ENCODE data around the gene DLL4.

Gene DLL4

GRCh38 chr15:40906991-40907802 lies 21.9 kb upstream of the DLL4 start:
- peak; percentile 63 for DNase-seq

DNA sequence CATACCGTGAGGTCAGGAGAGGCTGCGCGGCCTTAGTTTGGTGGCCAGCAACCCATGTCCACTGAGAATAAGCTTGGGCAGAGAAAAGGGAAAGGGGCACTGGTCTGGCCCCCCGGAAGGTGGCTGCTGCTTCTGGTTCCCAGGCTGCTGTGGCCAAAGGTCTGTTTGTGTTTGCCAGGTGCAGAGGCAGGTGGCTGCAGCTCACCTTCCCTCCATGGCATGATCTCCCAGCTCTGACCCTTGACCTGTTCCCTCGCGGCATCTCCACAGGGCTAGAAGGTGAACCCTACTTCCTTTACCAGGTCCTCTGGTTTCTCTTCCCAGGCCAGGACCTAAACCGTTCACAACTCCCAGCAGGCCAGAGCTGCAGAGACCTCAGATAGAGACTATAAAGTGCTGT lies 21.0 kb upstream of the DLL4 start:
- DNase-seq: no peak

DNA sequence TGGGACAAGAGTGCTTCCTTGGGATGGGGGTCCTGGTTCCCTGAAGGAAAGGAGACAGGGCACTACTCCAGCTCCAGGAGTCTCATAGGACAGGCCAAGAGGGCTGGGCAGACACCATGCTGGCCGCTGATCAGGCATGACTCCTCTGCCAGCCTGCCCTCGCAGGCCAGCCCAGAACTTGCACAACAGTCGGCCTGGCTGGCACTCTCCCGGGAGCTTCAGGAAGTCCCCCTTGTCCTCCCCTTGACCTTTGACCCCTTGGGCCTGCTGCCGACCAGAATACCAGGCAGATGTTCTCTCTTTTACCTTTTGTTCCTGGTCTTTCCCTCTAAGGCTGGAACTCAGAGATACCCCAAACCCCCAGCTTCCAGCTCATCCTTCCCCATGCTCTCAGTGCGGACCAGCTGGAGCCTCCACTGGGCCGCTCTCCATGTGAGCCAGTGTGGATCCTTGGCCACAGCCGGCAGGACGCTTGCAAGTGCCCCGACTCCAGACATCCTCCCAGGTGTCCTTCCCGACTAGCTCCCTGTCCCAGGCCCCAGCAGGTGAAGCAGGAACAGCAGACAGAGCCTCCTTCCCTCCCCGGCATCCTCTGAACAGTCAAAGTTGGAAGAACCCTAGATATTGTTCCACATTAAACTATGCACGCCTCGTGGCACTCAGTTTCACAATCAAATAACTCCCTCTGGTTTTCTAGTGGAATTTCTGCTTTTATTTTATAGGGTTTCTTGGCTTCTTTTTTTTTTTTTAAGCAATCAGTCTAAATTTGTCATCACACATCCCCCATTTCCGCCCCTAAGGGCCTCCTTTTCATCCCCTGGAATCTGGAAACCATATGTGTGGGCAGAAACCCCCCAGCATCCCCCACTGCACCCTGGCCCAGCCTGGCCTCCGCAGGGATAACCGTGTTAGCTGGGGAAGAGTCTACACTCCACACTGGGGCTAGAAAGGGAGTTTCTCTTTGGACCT lies 19.2 kb upstream of the DLL4 start:
- no peak for DNase-seq

DNA sequence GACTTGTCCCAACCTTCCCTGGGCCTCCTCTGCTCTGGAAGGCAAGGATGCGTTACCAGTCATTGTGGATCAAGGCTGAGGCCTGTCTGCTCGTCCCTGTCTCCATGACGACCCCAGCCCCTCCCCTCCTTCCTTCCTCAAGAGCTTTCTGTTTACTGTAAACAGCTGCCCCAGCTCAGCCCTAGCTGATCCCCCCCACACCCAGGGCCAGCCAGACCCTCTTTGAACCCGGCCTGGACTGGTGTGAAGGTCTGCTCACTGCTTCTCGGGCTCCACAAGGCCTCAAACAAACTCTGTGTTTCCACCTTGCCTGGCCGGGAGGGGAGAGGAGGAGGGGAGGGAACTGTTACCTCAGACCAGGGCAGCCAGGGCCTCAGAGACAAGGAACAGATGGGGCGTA lies 18.0 kb upstream of the DLL4 start:
- DNase-seq: no peak

- DNase-seq: no peak
Measured at GRCh38 chr15:40911693-40912092, 17.4 kb upstream of the DLL4 start.

DNA sequence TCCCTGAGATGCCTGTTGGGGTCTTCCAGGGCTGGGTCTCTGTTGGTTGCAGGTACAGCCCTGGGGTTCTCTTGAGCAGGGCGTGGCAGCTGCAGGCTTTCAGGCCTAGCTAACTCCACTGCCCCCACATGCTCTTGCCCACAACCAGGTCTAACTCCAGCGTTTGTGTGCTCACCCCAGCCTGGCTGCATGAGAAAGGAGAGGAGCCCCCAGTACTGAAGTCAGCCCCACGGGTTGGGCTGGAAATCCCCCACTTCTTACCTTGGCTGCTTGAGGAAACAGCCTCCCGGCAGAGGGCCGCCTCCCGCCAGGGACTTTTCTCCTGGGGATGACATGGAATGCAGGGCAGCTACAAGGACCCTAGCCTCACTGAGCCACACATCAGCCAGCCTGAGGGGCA lies 16.7 kb upstream of the DLL4 start:
- no peak for DNase-seq

DNA sequence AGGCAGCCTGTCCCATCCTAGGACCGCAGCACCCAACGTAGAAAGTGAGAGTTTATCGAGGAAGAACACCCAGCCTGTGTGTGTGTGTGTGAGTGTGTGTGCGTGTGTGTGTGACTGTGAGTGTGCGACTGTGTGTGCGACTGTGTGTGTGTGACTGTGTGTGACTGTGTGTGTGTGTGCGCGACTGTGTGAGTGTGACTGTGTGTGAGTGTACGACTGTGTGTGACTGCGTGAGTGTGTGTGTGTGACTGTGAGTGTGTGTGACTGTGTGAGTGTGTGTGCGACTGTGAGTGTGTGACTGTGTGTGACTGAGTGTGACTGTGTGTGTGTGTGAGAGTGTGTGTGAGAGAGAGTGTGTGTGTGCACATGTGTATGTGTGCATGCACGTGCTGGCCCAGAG lies 15.1 kb upstream of the DLL4 start:
- no peak for DNase-seq

GRCh38 chr15:40914486-40914885 lies 14.7 kb upstream of the DLL4 start:
- DNase-seq: no peak

DNA sequence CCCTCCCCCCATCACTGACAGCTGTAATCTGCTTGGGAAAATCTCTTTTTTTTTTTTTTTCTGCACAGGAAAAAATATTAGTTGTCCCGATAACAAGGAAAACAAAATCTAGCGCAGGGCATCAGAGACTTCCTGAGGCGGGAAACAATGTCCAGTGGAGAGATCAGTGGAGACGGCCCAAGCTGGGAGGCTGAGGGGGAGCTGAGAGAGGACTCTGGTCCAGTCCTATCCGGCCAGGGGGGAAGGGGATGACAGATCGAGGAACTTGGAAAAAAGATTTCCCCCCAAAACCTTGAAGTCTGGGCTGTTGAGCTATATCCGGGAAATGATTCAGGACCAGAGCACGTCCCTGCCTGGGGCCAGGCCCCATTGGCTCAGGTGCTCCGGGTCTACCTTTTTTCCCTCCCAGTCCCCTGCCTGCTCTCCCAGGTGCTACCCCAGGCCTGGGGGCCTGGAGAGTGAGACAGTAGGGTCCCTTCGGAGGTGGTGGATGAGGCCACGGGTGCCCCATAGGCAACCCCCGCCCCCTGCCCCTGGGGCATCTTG lies 14.0 kb upstream of the DLL4 start:
- DNase-seq: no peak

- DNase-seq: no peak
Measured at GRCh38 chr15:40915679-40916078, 13.5 kb upstream of the DLL4 start.

- DNase-seq: no peak
Measured at GRCh38 chr15:40917585-40917984, 11.6 kb upstream of the DLL4 start.

DNA sequence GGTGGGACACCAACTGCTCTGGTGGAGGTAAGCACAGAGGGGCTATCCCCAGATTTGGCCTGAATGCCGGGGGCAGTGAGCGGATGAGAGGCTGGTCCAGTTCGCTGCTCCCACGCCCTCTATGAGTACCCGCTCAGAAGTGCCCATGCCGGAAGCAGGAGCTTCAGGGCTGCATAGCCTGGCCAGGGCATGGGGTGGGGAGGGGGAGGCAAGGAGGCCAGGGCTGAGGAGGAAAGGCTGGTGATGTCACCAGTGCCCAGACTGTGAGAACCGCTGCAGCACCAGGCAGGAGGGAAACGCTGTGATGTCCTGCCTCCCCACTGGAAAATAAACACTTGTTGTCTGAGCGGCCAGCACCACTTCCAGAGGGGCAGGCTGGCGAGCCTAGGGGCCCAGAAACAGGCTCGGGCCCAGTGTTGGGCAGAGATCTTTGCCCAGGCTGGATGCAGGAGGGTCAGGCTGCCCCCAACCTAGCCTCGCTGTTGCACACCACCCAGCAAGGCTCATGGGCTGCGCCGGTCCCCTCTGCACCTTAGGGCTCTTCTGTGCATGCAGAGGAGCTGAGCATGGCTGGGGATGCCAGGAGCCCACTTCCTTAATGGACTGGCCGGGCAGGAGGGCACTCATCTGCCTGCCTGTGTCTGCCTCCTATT lies 10.9 kb upstream of the DLL4 start:
- no peak for DNase-seq

GRCh38 chr15:40918799-40919392 lies 10.2 kb upstream of the DLL4 start:
- DNase-seq: no peak

DNA sequence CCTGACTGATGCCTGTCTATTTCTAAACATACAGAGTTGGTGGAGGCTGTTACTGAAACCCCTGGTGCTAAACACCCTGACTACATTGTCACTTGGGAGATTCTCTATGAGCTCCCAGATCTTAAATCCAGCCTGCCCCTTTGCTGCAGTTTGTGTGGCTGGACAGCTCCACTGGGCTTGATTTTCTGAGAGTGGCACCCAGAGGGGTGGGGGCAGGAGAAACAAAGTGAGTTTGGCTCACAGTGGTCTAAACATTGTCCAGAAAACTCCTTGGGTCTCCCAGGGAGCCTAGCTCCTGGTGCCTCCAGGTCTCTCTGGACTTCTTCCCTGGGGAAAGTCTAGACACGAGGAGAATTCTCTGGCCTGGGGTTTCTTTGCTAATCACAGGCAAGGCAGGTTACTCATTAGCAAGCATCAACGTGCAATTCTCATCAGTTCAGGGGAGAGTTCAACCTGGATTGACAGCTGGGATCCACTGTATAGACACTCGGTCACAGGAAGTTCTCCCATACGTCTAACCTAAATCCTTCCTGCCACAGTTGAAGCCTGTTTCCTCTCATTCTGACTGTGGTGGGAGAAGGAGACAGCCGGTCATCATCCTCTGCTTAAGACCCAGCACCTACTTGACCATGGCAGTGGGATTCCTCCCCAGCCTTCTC lies 7.1 kb upstream of the DLL4 start:
- no peak for DNase-seq

- no peak for DNase-seq
Measured at GRCh38 chr15:40922608-40923005, 6.5 kb upstream of the DLL4 start.

GRCh38 chr15:40923551-40923950 lies 5.6 kb upstream of the DLL4 start:
- no peak for DNase-seq

- no peak for DNase-seq
Measured at GRCh38 chr15:40925495-40925862, 3.7 kb upstream of the DLL4 start.

GRCh38 chr15:40925863-40926658 lies 3.1 kb upstream of the DLL4 start:
- no peak for DNase-seq

- DNase-seq: no peak
Measured at GRCh38 chr15:40926659-40927494, 2.3 kb upstream of the DLL4 start.

- DNase-seq: no peak
Measured at GRCh38 chr15:40927495-40927872, 1.7 kb upstream of the DLL4 start.

Data from stimulated activated CD4-positive, alpha-beta T cell treated with anti-CD3 and anti-CD28 coated beads, Interleukin-1b, Interleukin-23, amount 100 ng/mL, for 48 hours (primary cell).